ENCODE results near the gene FBXW7.

GRCh38 chr4:152509595-152510225, 26.2 kb downstream of the FBXW7 start:
- TF ChIP-seq POLR2AphosphoS5 (IDR thresholded peaks at IDR 0.05; ENCODE audit: low read depth, low read length), result no peak
- TF ChIP-seq SIN3A (IDR thresholded peaks at IDR 0.05; ENCODE audit: borderline replicate concordance, insufficient read depth, low read length), result no peak
- no peak for TF ChIP-seq REST (IDR thresholded peaks at IDR 0.05; ENCODE audit: insufficient read depth in 1 of 2, low read depth in 2 of 2, low read length in 2 of 2)
- TF ChIP-seq TAF1 (IDR thresholded peaks at IDR 0.05; ENCODE audit: borderline replicate concordance, insufficient read depth, low read length), result no peak
- TF ChIP-seq FOXP2 (optimal IDR thresholded peaks at IDR 0.05; ENCODE audit: borderline replicate concordance, extremely low read depth, extremely low read length, insufficient read depth), result no peak

Data from PFSK-1 (cell line).